GM13977 (cell line): ENCODE data around the gene MDN1.

ENCODE experiments used
- DNase-seq: peaks from one replicate; pipeline ENCODE4 v3.0.0; 2012; ENCODE audit warnings: low spot score
- CTCF ChIP-seq: IDR thresholded peaks from 2 replicates; pipeline ENCODE4 v1.5.1; 2012; ENCODE audit warnings: mild to moderate bottlenecking, control low read depth; ENCODE audit not compliant: insufficient read depth; ENCODE audit errors: extremely low read depth, missing control alignments
- in situ Hi-C: fragments of 300-500 bp; cut with MboI; formaldehyde crosslinking; loops from one replicate; pipeline ENCODE4 v1.12.0; 2022; ENCODE audit warnings: low sequenced_read_pairs, low pct_unique_long_range_greater_than_20kb, mixed read lengths, inconsistent platforms; ENCODE audit not compliant: unreplicated experiment

The MDN1 gene

GRCh38 chr6:89793586-89793985 is 26.0 kb downstream of the MDN1 start:
- no peak for DNase-seq
- no peak for TF ChIP-seq CTCF
- in situ Hi-C loops = no loop called here

- TF ChIP-seq CTCF = peak; percentile 64
- in situ Hi-C loops = no loop called here
- peak; percentile 43 for DNase-seq
Measured at GRCh38 chr6:89792881-89793280, 26.7 kb downstream of the MDN1 start.

- TF ChIP-seq CTCF = no peak
- no peak for DNase-seq
- in situ Hi-C loops = no loop called here
Measured at GRCh38 chr6:89790403-89790802, 29.2 kb downstream of the MDN1 start.

- no peak for DNase-seq
- in situ Hi-C loops = no loop called here
- TF ChIP-seq CTCF = no peak
Measured at GRCh38 chr6:89789980-89790379, 29.6 kb downstream of the MDN1 start.

GRCh38 chr6:89787660-89788328 is 31.8 kb downstream of the MDN1 start:
- in situ Hi-C loops = no loop called here
- no peak for DNase-seq
- TF ChIP-seq CTCF = no peak

- TF ChIP-seq CTCF = no peak
- in situ Hi-C loops = no loop called here
- DNase-seq = no peak
Measured at GRCh38 chr6:89786970-89787369, 32.6 kb downstream of the MDN1 start.
